Lung (tissue), 12 donors: ENCODE results near the gene FGFR3. TPM values are rescaled to one million over a fixed set of nuclear protein-coding genes. Genes with fewer than 3 reads are reported as not detected.

Source experiments
- ATAC-seq: fragments of 200-7000 bp; cut with Tn5 transposase; one replicate; pipeline ENCODE4 v1.9.1; 2020; ENCODE audit warnings: moderate number of reproducible peaks; ENCODE audit not compliant: insufficient read depth, low FRiP score
- DNase-seq, 3 donors: peaks; one replicate each; pipeline ENCODE4 v3.0.0-alpha.2; 2013 to 2017
- H3K27ac ChIP-seq, 2 donors: one replicate each; pipeline ENCODE4 v1.5.1; 2013; ENCODE audit warnings: mild to moderate bottlenecking in 2 of 2, moderate library complexity in 2 of 2, control low read depth in 1 of 2, inconsistent platforms in 1 of 2, low read depth in 1 of 2, low read length in 1 of 2
- H3K27me3 ChIP-seq, 3 donors: one replicate each; pipeline ENCODE4 v1.5.1; 2013; ENCODE audit warnings: low read length in 2 of 3; ENCODE audit not compliant: control insufficient read depth in 3 of 3, insufficient read depth in 3 of 3
- H3K36me3 ChIP-seq, 4 donors: one replicate each; pipeline ENCODE4 v1.5.1; 2013; ENCODE audit warnings: low read length in 4 of 4, mild to moderate bottlenecking in 1 of 4, moderate library complexity in 1 of 4; ENCODE audit not compliant: control insufficient read depth in 4 of 4, insufficient read depth in 4 of 4
- H3K4me1 ChIP-seq, 5 donors: one replicate each; pipeline ENCODE4 v1.5.1; 2013; ENCODE audit warnings: low read length in 5 of 5, mild to moderate bottlenecking in 2 of 5, moderate library complexity in 1 of 5; ENCODE audit not compliant: control insufficient read depth in 5 of 5, insufficient read depth in 5 of 5
- H3K4me3 ChIP-seq: one replicate; pipeline ENCODE4 v1.5.1; 2013; ENCODE audit warnings: mild to moderate bottlenecking, control low read depth, moderate library complexity
- H3K9ac ChIP-seq, 2 donors: one replicate each; pipeline ENCODE4 v1.5.1; 2013; ENCODE audit warnings: low read length in 2 of 2, control low read depth in 1 of 2; ENCODE audit not compliant: insufficient read depth in 1 of 2
- H3K9me3 ChIP-seq, 4 donors: one replicate each; pipeline ENCODE4 v1.5.1; 2013; ENCODE audit warnings: low read length in 3 of 4, mild to moderate bottlenecking in 1 of 4, moderate library complexity in 1 of 4; ENCODE audit not compliant: control insufficient read depth in 4 of 4, insufficient read depth in 3 of 4
- CTCF ChIP-seq: IDR thresholded peaks from 2 replicates; pipeline ENCODE4 v1.5.1; 2012; ENCODE audit warnings: mild to moderate bottlenecking; ENCODE audit errors: control extremely low read depth, extremely low read depth
- WGBS, 2 donors: extraction: QIAGEN DNeasy Blood & Tissue Kit; methylation state at CpG; one replicate each; pipeline ENCODE4 v1.1.7; 2013; 5-methylcytosine and 5-hydroxymethylcytosine counted together
- polyA plus RNA-seq, 2 donors: library from polyadenylated mRNA; stranded (reverse); fragments of 200-250 nt; gene quantifications; one replicate each; pipeline ENCODE4 v1.2.1, GENCODE V29; 2013
- total RNA-seq, 2 donors: library from RNA; depleted of rRNA in 1 of 2; stranded (reverse); fragments of >200 nt in 1 of 2; gene quantifications; one replicate each; pipeline ENCODE4 v1.2.1, GENCODE V29; 2014 to 2021
- donor health status: control.
- donor health status: control.
- donor health status: Bipolar disorder and iron deficiency.
- donor health status: healthy.
- donor health status: DM: yes; HTN: yes; CAD: no.

FGFR3 gene
- total and polyA plus RNA-seq, 4 donors = 8.1 to 99.3 (median 22.4) TPM

- ATAC-seq (no peak), DNase-seq (no peak)
- Histone ChIP-seq H3K9me3 (no peaks in the 10 kb centered on the region), H3K27me3 (no peaks in the 10 kb centered on the region), H3K4me3 (no peak overlapping the region), H3K9ac (no peak overlapping the region), H3K27ac (no peak overlapping the region), H3K4me1 (peaks cover 0 to 32% (median 23%) of the 10 kb centered on the region in 5 donors), H3K36me3 (no peaks in the 10 kb centered on the region)
- TF ChIP-seq CTCF = no peak
- WGBS, 2 donors = 59 to 70% methylated on average over 17 to 18 of the region's 18 CpGs
Measured at GRCh38 chr4:1756079-1756478, 37.0 kb upstream of the FGFR3 start.

GRCh38 chr4:1756893-1757779 is 36.0 kb upstream of the FGFR3 start:
- no peak for DNase-seq
- H3K27me3 ChIP-seq = no peaks in the 10 kb centered on the region
- peaks cover 0 to 26% (median 23%) of the 10 kb centered on the region in 5 donors for H3K4me1 ChIP-seq
- no peaks in the 10 kb centered on the region for H3K36me3 ChIP-seq
- TF ChIP-seq CTCF = no peak
- ATAC-seq = no peak
- H3K27ac ChIP-seq = no peak overlapping the region
- H3K9me3 ChIP-seq = no peaks in the 10 kb centered on the region
- 87 to 88% methylated on average over 16 to 20 of the region's 20 CpGs for WGBS, 2 donors
- H3K4me3 ChIP-seq = no peak overlapping the region
- H3K9ac ChIP-seq = no peak overlapping the region

GRCh38 chr4:1757836-1758235 is 35.3 kb upstream of the FGFR3 start:
- no peak for ATAC-seq
- H3K27ac ChIP-seq = no peak overlapping the region

More at GRCh38 chr4:1757836-1758235, 35.3 kb upstream of the FGFR3 start:
- Histone ChIP-seq H3K36me3 (no peaks in the 10 kb centered on the region), H3K4me3 (no peak overlapping the region), H3K9me3 (no peaks in the 10 kb centered on the region), H3K9ac (no peak overlapping the region), H3K27me3 (no peaks in the 10 kb centered on the region), H3K4me1 (peaks cover 0 to 21% (median 19%) of the 10 kb centered on the region in 5 donors)
- DNase-seq = no peak
- TF ChIP-seq CTCF = no peak
- WGBS, 2 donors = 69 to 77% methylated on average over 16 to 17 of the region's 17 CpGs
